HG02571 (cell line): ENCODE results near the gene ADGRA1.

Experiments
- ATAC-seq: cut with Tn5 transposase; IDR thresholded peaks from one replicate; pipeline ENCODE4 v1.9.1; 2021; ENCODE audit warnings: mild to moderate bottlenecking, moderate library complexity; ENCODE audit not compliant: unreplicated experiment

Gene ADGRA1

DNA sequence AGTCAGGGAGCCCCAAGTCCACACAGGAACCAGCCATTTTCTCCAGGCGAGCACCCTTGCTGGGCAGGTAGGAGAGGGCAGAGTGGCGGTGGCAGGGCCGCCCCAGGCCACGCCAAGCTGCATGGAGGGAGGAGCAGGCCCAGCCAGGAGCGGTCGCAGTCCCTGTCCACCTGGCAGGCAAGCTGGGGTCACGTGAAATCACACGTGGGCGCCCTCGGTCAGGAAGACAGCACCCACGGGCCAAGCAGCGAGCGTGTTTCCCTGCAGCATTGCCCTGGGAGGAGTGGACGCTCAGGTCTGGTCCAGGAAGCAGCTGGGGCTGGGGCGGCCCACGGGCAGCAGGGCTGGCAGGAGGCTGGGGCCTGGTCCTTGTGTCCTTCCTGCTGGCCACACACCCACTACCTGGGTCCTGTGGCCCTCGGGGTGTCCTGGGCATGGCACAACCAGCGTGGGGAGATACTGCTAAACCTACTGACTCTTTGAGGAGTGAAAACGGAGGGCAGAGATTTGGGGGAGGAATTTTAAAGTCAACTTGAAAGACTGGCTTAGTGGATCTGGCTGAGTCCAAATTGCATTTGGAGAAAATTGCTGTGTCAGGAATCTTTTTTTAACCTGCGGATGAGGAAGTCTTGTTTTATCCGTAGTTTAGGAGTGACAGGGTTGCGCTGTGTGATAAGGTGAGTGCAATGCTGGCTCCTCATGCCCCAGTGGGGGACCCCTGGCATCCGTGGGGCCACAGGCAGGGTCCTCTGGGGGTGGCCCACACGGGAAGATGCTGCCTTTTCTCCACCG lies 12.2 kb upstream of the ADGRA1 start:
- ATAC-seq, result no peak

DNA sequence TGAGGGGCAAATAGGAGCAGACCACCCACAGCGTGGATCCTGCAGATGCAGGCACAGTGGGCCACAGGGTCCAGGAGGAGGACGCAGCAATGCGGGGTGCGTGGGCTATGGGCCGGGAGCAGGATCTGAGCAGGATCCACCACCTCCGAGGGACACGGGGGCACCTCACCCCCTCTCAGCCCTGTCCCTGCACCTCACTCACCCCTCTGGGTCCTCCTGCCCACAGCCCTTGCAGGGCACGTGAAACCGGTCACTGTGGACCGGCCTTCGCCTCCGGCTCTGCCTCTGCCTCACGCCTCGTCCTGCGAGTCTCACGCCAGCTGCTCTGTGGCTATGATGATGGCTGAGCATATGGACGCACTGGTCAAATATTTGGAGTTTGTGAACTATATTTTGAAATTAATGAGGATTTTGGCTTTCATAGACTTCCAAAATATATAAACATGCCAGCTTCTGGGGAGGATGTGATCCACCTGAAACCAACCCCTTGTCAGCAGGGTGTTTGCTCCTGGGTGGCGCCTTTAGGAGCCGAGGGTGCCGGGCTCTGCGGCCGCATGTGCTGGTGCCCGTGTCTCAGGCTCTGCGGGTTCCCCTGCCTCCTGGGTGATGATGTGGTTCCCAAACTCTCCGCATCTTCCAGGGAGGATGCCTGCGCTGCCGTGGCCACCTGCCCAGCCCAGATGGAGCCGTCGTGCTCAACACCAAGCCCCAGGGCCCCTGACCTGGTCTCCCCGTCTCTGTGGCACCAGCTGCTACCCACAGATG lies 11.3 kb upstream of the ADGRA1 start:
- no peak for ATAC-seq

DNA sequence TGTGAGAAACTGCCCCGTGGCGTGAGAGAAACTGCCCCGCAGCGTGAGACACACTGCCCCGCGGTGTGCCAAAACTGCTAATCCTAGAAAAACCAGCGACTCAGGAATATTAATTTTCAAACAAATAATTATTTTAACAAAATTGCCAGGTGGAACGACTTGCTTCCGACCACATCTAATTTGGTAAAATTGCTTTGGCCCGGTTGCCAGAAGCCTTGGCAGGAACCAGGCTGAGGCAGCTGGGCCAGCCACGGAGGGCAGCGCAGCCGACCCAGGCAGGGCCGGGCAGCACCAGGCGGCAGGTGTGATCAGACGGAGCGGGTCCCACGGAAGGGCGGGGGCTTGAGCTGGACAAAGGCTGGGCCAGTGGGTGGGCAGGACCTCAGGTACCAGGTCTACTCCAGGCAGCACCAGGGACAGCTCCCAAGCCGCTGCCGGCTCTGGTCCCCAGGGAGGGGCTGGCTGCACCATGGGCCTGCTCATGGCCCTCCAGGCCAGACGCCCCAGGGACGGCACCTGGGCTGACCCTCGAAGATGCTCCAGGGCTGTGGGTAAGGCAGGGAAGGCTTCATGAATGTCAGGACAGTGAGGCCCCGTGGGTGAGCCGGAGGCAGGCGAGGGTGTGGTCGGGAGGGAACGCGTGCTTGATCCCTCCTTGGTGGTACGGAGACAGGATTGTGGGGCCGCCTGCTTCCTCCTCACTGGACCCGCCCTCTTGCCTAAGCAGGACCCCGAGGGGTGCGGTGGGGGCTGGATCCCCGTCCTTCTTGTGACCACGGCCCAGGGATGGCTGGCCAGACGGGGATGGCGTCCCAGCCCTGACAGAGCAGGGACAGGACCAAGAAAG lies 7.7 kb upstream of the ADGRA1 start:
- no peak for ATAC-seq

DNA sequence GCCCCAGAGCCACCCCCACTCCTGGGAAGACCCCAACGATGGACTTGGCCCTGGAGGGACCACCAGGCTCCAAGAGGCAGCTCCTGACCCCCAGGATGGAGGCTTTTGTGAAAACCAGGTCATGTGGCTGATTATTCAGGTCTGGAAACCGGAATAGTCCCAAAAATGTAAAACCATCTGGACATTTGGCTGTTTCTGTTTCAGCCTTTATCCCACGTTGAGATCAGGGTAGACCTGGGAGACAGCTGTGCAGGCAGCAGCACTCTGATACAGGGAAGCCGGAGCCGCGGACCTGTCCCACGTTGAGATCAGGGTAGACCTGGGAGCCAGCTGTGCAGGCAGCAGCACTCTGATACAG lies 7.1 kb upstream of the ADGRA1 start:
- no peak for ATAC-seq

DNA sequence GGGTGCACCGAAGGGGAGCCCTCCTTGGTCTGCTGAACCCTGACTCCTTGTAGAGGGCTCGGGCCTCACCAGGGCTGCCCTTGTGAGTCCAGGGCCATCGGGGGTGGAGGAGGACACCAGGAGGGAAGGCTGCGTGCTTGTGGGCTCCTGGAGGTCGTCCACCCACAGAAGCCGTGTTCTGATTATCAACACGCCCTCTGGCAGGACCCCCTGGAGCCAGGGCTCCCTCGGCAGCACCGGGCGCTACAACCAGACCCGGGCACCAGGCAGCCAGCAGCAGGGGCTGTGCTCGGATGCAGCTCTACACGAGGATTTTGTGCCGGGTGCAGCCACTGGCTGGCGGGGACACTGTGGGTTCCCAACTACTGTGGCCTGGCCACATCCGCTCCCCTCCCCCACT lies 6.1 kb upstream of the ADGRA1 start:
- ATAC-seq, result no peak

DNA sequence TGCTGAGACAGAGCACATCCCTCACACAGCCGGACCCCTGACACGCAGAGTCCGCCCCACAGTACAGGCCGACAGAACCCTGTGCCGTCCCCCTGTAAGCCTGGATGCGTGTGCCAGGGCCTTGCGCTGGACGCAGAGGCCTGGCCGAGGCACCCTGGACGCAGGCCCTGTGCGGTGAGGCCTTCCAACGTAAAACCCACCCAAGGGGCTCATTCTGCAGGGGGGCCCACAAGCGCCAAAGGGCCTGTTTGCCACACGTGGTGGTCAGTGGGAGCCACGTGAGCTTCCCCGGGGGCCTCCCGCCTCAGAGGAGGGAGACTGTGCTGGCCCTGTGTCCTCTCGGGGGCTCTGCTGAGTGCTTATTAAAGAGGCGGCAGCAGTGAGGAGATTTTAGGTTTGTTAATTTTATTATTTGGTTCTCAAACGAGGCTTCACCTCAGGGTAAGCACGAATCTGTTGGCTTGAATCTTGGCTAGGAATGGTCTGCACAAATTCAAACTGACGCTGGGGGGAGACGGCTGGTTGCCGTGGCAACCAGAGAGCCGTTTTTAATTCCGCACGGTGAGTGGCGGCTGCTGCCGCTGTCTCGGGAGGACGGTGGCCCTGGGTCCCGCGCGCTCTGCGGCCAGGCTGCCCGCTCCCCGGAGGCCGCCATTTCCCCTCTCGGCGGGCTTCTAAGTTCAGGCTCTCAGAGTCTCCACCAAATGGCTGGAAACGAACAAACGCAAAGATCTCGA lies 4.9 kb upstream of the ADGRA1 start:
- ATAC-seq, result no peak

DNA sequence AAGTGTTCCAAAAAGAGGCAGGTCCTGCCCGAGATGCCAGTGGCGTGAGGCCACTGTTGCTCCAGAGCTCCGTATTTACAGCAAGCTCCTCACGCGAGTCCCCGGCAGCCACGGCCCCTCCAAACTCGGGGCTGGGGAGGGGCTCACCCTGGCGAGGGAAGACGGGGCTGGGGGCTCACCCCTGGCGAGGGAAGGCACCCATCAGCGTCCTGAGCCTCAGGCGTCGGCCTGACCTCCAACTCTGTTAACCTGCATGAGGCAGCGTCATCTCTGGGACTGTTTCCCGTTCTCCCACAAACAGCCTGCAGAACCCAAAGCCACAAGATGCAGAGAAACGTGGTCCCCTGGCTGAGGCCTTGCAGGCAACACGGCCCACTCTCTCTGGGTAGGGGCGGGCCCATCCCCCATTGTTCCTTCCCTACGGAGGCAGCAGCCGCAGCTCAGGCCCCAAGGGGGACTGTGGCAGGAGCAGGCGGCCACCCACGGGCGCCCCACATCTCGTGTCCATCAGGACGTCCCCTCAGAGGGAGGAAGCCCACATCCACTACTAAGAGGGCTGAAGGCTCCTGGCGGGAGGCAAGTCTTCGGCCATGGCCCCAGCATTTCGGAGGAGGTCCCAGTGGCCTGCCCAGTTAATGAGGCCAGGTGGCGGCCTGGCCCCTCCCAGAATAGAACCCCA lies 4.2 kb upstream of the ADGRA1 start:
- ATAC-seq, result no peak

- no peak for ATAC-seq
Measured at GRCh38 chr10:133084491-133084890, 3.2 kb upstream of the ADGRA1 start.

GRCh38 chr10:133085251-133086125 lies 2.2 kb upstream of the ADGRA1 start:
- no peak for ATAC-seq

DNA sequence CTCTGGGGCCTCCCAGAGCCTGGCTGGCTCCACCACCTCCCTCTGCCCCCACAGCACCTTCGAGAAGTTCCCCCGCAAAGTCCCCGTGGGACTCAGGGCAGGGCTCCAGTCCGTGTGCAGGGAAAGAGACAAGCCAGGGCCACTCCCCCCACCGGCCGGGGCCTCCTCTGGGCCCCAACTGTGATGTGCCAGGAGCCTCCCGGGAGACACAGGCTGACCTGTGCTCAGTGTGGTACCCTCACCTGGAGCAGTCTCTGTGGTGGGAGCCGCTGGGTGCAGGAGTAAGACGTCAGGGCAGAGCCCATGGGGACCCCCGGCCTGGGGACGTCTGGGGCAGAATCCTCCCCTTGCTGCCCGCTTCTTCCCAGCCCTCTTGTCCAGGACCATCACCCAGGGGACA lies 1.5 kb upstream of the ADGRA1 start:
- no peak for ATAC-seq

- no peak for ATAC-seq
Measured at GRCh38 chr10:133087045-133087678, 562 bp upstream of the ADGRA1 start.

DNA sequence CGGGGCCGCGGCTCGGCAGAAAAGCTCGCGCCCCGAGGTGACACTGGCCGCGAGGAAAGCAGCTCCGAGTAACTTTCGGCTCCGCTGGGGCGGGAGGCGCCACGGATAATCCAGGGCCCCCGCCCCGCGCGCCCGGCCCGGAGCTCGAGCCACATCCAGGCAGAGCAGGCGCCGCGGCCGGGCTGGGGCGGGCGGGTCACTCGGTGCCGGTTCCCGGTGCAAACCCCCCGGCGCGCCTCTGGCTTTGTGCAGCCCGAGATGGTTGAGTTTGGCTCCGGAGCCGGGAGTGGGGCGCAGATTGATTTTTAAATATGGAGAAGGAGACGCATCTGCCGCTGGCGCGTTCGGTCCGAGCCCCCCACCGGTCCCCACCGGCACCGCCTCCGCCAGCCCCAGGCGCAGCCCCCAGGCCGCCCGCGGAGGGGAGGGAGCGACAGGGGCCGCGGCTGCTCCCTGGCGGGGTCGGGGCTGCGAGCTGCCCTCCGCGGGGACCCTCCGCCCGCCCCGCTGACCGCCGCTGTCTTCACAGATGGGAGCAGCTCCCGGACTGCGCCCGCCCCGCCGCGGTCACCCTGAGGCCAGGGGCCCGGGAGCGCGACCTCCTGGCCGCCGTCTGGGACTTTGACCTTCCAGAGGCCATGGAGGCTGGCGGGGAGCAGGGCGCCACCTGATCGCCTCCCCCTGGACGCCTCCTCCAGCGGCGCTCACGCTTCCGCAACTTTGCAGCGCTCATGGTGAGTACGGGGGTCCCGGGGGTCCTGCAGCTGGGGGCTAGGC lies 643 bp downstream of the ADGRA1 start:
- ATAC-seq, result no peak

DNA sequence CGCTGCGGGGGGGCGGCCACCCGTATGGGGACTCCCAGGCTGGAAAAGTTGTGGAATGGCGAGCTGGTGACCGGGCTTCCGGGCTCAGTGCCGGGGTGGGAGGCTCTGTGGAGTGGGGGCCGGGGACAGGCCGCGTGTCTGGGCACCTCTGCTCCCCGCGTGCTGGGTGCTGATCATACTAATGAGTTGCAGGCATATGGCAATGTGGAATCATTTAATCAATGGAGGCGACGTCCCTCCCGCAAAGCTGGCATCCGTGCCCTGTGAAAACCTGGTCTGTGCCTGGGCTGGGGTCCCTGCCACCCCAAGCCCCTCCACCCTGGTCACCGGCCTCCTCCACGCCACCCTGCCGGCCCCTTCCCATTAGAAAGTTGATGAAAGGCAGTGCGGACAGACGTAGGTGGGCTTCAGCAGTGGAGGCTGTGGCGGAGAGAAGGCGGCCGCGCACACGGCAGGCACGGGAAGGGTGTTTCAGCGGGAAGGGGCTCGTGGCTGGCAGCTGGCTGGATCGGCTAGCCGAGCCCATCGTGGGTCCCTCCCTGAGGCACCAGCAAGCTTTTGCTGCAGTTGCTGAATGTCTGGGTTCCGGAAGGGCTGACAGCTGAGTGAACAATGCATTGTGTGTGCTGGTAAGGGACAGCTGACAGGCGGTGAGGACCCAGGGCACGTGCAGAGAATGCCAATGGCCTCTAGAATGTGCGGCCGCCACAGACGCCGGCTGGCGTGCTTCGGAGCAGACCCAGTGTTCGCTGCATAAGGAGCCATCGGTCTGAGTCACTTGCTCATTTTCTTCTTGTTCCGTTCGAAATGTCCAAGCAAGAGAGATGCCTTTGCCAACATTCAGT lies 1.5 kb downstream of the ADGRA1 start:
- ATAC-seq, result no peak

DNA sequence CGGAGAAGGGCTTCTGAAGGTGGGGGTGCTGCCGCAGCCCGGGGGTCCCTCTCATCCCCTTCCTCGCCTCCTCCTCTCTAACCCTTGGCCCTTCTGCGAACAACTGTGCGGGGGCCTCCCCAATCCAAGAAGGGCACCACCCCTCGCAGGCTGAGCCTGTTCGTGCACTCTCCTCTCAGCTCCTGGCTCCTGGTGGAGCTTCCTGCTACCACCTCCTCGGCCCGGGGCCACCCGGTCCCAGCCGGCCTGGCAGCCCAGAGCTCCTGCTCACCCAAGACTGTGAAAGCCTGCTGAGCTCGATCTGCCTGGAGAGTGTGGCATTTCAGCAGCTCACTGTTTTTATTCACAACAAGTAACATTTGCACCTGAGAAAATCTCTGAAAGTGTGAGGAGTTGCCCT lies 2.4 kb downstream of the ADGRA1 start:
- ATAC-seq, result no peak

DNA sequence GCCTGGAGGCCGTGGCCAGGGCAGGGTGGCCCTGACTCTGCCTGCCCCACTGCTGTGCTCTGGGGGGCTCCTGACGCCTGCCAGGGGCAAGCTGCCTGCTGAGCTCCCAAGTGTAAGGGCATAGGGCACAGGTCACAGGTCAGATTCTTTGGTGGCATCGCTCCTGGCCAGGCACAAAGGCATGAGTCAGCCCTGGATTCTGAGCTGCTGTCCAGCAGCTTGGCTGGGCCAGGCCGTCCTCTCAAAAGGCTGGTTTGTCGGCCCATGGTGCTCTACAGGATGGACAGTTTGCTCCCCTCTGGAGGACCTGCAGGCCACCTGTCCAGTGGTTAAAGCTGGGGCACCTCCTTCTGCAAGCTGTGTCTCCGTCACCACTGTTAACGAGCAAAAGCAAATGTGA lies 2.9 kb downstream of the ADGRA1 start:
- ATAC-seq, result no peak

- no peak for ATAC-seq
Measured at GRCh38 chr10:133091316-133091715, 3.6 kb downstream of the ADGRA1 start.

DNA sequence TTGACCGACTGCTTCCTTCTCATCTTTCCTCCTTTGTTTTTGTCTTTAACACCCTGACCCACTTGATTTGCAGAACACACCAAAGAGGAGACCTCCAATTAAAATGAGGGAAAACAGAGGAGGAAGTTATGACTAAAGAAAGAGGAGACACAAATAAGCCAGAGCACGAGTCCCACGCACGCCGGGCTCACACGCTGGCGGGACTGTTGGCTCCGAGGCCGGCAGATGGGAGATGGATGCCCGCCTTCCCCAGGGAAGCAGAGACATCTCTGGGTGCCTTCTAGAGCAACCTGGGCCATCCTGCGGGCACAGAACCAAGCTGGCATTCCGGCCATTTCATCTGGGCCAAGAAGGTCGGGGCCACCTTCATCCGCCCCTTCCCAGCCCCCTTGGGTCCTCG lies 5.6 kb downstream of the ADGRA1 start:
- ATAC-seq, result no peak
